ENCODE data around the gene SLC9B2. TPM values are rescaled to one million over a fixed set of nuclear protein-coding genes. Genes with fewer than 3 reads are reported as not detected.
"Not testable (repeated sequence)": the region's sequence is repeated elsewhere in the genome, so short reads cannot be mapped to it uniquely, and the experiment has no call there.

The SLC9B2 gene
- total RNA-seq, 1 donor from 2014 or later: 15.6 TPM

DNA sequence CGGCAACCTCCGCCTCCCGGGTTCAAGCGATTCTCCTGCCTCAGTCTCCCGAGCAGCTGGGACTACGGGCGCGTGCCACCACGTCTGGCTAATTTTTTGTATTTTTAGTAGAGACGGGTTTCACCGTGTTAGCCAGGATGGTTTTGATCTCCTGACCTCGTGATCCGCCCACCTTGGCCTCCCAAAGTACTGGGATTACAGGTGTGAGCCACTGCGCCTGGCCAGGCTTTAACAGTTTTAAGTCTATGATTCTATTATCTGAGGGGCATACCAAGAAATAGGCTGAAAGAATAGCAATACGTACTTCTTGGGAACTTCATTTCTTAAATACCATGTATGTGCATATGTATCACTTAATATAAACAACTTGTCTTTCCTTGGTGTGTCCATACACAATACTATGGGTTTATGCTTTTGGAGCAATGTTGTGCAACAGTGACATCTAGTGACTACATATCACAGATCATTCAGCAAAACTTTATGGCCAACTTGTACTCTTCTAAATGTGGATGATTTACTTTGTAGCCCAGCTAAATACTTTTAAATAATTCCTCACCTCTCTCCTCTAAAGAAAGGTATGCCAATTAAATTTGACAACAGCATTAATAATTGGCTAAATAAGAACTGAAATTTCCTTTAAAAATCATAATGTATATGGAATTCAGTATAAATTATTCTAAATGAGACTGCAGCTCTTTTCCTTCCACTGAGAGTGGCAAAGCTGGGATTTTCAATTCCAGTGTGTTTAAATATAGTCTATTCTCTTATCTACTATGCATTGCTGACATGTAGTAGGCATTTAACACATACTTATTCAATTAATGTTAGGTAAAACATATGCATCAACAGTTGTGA is 67.5 kb downstream of the SLC9B2 start:
- Histone ChIP-seq H3K27me3 (no peaks in the 10 kb centered on the region), H3K4me3 (no peak overlapping the region), H3K27ac (no peak overlapping the region), H3K9me3 (no peaks in the 10 kb centered on the region), H3K36me3 (no peaks in the 10 kb centered on the region), H3K4me1 (peaks cover 6 to 14% of the 10 kb centered on the region in 2 donors)
- DNase-seq (ENCODE audit: low spot score in 2 of 2): no peak
- TF ChIP-seq, protein P1, sequence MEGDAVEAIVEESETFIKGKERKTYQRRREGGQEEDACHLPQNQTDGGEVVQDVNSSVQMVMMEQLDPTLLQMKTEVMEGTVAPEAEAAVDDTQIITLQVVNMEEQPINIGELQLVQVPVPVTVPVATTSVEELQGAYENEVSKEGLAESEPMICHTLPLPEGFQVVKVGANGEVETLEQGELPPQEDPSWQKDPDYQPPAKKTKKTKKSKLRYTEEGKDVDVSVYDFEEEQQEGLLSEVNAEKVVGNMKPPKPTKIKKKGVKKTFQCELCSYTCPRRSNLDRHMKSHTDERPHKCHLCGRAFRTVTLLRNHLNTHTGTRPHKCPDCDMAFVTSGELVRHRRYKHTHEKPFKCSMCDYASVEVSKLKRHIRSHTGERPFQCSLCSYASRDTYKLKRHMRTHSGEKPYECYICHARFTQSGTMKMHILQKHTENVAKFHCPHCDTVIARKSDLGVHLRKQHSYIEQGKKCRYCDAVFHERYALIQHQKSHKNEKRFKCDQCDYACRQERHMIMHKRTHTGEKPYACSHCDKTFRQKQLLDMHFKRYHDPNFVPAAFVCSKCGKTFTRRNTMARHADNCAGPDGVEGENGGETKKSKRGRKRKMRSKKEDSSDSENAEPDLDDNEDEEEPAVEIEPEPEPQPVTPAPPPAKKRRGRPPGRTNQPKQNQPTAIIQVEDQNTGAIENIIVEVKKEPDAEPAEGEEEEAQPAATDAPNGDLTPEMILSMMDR (IDR thresholded peaks at IDR 0.05): peak; percentile 56 to 76 (median 59)
- intact Hi-C loops (cut with DNase I): loop anchor here (1.0 kb wide), 2 partner anchors 389 to 559 kb away; no protein-coding TSS in a partner anchor

GRCh38 chr4:103002551-103002950 is 74.0 kb downstream of the SLC9B2 start:
- Histone ChIP-seq H3K9me3 (no peaks in the 10 kb centered on the region), H3K27ac (no peak overlapping the region), H3K36me3 (no peaks in the 10 kb centered on the region), H3K4me3 (no peak overlapping the region), H3K4me1 (no peaks in the 10 kb centered on the region), H3K27me3 (no peaks in the 10 kb centered on the region)
- intact Hi-C loops (cut with DNase I): no loop called here
- no peak for DNase-seq (ENCODE audit: low spot score in 2 of 2)
- TF ChIP-seq, protein P1 (IDR thresholded peaks at IDR 0.05): no peak

DNA sequence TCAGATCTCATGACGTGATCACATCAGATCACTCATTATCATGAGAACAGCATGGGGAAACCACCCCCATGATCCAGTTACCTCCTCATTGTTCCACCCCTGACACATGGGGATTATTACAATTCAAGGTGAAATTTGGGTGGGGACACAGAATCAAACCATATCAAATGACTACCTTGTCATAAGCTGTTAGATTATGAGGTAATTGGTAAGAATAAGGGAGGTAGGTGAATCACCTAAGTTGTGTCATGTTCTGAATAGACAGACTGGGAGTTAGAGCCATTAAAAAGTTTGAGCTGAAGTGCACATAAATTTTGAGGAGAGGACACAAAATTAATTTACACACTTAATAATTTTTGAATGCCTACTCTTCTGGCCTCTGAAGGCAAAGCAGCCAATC is 81.8 kb downstream of the SLC9B2 start:
- no peaks in the 10 kb centered on the region for H3K9me3 ChIP-seq
- intact Hi-C loops (cut with DNase I): no loop called here
- TF ChIP-seq, protein P1 (IDR thresholded peaks at IDR 0.05): no peak

DNA sequence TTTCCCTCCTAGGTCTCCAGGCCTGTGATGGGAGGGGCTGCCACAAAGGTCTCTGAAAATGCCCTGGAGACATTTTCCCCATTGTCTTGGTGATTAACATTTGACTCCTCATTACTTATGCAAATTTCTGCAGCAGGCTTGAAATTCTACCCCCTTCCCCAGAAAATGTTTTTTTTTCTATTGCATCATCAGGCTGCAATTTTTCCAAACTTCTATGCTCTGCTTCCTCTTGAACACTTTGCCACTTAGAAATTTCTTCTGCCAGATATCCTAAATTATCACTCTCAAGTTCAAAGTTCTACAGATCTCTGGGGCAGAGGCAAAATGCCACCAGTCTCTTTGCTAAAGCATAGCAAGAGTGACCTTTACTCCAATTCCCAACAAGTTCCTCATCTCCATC is 82.6 kb downstream of the SLC9B2 start:
- H3K4me1 ChIP-seq; H3K27me3 ChIP-seq; intact Hi-C loops (cut with DNase I); H3K9me3 ChIP-seq; H3K27ac ChIP-seq; H3K4me3 ChIP-seq; H3K36me3 ChIP-seq; DNase-seq (ENCODE audit: low spot score in 2 of 2): not testable (repeated sequence)

More for the DNA sequence above, 81.8 kb downstream of the SLC9B2 start:
- H3K27me3 ChIP-seq: no peaks in the 10 kb centered on the region
- DNase-seq (ENCODE audit: low spot score in 2 of 2): no peak
- no peak overlapping the region for H3K4me3 ChIP-seq
- H3K36me3 ChIP-seq: no peaks in the 10 kb centered on the region
- no peak overlapping the region for H3K27ac ChIP-seq
- H3K4me1 ChIP-seq: no peaks in the 10 kb centered on the region

- no peak for DNase-seq (ENCODE audit: low spot score in 2 of 2)
- Histone ChIP-seq H3K4me1 (no peaks in the 10 kb centered on the region), H3K9me3 (no peaks in the 10 kb centered on the region), H3K36me3 (no peaks in the 10 kb centered on the region), H3K27ac (no peak overlapping the region), H3K4me3 (no peak overlapping the region), H3K27me3 (no peaks in the 10 kb centered on the region)
- TF ChIP-seq, protein P1 (IDR thresholded peaks at IDR 0.05): no peak
- intact Hi-C loops (cut with DNase I): no loop called here
Observed at GRCh38 chr4:102988429-102989020, 88.0 kb downstream of the SLC9B2 start.

GRCh38 chr4:102981005-102981404 is 95.6 kb downstream of the SLC9B2 start:
- Histone ChIP-seq H3K27ac (no peak overlapping the region), H3K4me3 (no peak overlapping the region), H3K36me3 (no peaks in the 10 kb centered on the region), H3K27me3 (no peaks in the 10 kb centered on the region), H3K9me3 (no peaks in the 10 kb centered on the region), H3K4me1 (no peaks in the 10 kb centered on the region)
- TF ChIP-seq, protein P1 (IDR thresholded peaks at IDR 0.05): no peak
- no peak for DNase-seq (ENCODE audit: low spot score in 2 of 2)
- intact Hi-C loops (cut with DNase I): no loop called here
